ENCODE results near the gene SPAG8. TPM values are rescaled to one million over a fixed set of nuclear protein-coding genes. Genes with fewer than 3 reads are reported as not detected.
A peak's percentile ranks its signal among the peaks of the same experiment; 100 is the strongest.

Gene SPAG8
- total and polyA plus RNA-seq, 8 donors: 0.19 to 4.1 (median 1.7) TPM; not detected in 3

DNA sequence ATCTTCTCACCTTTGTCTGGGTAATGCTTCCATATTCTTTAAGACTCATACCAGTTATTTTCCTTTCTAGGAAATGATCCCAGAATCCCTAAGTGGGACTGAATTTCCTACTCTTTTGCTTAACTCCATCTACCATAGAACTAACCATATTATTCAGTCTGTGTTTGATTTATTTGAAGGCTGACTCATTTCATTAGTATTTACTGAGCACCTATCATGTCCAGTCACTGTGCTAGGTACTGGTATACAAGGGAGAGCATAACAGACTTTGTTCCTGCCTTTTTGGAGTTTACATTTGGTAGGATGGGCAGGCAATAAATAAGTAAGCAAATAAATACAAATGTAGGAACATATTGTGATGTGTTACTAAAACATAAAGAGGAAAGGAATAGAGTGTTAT is 16.4 kb downstream of the SPAG8 start:
- Histone ChIP-seq H3K9me3 (no peaks in the 10 kb centered on the region), H3K4me1 (peaks cover 30 to 69% (median 43%) of the 10 kb centered on the region in 4 donors), H3K27me3 (peaks cover 0 to 5% (median 0%) of the 10 kb centered on the region in 3 donors), H3K4me3 (no peak overlapping the region), H3K27ac (no peak overlapping the region), H3K36me3 (peaks cover 0 to 18% (median 14%) of the 10 kb centered on the region in 4 donors)
- TF ChIP-seq POLR2AphosphoS5 (IDR thresholded peaks at IDR 0.05) (no peak), POLR2A (IDR thresholded peaks at IDR 0.05) (no peak), EP300 (IDR thresholded peaks at IDR 0.05) (no peak)
- TF ChIP-seq, protein P1, sequence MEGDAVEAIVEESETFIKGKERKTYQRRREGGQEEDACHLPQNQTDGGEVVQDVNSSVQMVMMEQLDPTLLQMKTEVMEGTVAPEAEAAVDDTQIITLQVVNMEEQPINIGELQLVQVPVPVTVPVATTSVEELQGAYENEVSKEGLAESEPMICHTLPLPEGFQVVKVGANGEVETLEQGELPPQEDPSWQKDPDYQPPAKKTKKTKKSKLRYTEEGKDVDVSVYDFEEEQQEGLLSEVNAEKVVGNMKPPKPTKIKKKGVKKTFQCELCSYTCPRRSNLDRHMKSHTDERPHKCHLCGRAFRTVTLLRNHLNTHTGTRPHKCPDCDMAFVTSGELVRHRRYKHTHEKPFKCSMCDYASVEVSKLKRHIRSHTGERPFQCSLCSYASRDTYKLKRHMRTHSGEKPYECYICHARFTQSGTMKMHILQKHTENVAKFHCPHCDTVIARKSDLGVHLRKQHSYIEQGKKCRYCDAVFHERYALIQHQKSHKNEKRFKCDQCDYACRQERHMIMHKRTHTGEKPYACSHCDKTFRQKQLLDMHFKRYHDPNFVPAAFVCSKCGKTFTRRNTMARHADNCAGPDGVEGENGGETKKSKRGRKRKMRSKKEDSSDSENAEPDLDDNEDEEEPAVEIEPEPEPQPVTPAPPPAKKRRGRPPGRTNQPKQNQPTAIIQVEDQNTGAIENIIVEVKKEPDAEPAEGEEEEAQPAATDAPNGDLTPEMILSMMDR (IDR thresholded peaks at IDR 0.05): no peak
- DNase-seq: no peak
- intact Hi-C loops (cut with DNase I; ENCODE audit: low total_unique reads): no loop called here

DNA sequence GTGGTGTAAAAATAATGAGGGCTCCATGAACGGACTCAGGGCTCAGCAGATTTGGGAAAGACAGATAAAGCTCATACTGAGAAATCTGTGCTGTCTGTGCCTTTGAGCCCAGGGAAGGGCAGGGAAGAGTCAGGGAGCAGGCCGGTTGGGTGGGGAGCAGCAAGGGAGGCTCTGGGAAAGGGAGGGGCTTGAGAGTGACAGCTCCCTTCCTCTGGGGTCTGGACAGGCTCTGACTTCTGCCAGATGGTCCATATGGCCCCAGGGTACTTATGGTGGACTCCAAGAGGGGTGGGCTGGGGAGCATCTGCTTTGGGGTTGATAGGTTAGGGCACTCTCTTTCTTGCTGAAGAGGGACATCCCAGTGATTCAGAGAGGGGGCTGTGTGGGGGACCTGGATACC is 18.6 kb downstream of the SPAG8 start:
- H3K27ac ChIP-seq: peak overlapping the region in 2 of 5 donors; percentile 14 to 84
- TF ChIP-seq EP300 (IDR thresholded peaks at IDR 0.05): no peak
- no peak for TF ChIP-seq POLR2AphosphoS5 (IDR thresholded peaks at IDR 0.05)
- TF ChIP-seq, protein P1 (IDR thresholded peaks at IDR 0.05): no peak
- no peak for TF ChIP-seq POLR2A (IDR thresholded peaks at IDR 0.05)
- H3K4me3 ChIP-seq: no peak overlapping the region
- intact Hi-C loops (cut with DNase I; ENCODE audit: low total_unique reads): loop anchor here (5.0 kb wide), 1 partner anchor 89 kb away; no protein-coding TSS in a partner anchor
- peaks cover 37 to 74% (median 49%) of the 10 kb centered on the region in 4 donors for H3K4me1 ChIP-seq
- H3K36me3 ChIP-seq: peaks cover 0 to 5% (median 0%) of the 10 kb centered on the region in 4 donors
- WGBS, 5 donors: 63 to 90% (median 78%) methylated on average over 2 of the region's 2 CpGs
- peaks cover 0 to 5% (median 0%) of the 10 kb centered on the region in 3 donors for H3K27me3 ChIP-seq
- no peak for DNase-seq
- no peaks in the 10 kb centered on the region for H3K9me3 ChIP-seq

DNA sequence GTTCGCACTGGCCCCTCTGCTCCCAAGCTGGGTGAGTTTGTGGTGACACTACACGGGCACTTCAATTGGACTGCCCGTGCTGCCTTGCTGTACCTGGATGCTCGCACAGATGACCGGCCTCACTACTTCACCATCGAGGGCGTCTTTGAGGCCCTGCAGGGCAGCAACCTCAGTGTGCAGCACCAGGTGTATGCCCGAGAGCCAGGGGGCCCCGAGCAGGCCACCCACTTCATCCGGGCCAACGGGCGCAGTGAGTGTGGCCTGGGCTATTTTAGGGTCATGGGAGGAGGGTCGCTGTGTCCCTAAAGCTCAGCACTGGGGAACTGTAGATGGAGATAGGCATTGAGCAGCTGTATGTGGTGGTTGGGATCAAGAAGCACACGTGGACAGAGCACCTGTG is 19.2 kb downstream of the SPAG8 start:
- 82 to 94% (median 92%) methylated on average over 8 to 14 of the region's 14 CpGs for WGBS, 5 donors
- DNase-seq: no peak
- Histone ChIP-seq H3K4me3 (peak overlapping the region in 2 of 4 donors; percentile 2 to 47), H3K27me3 (peaks cover 0 to 5% (median 0%) of the 10 kb centered on the region in 3 donors), H3K27ac (peak overlapping the region in 1 of 5 donors; percentile 84), H3K9me3 (no peaks in the 10 kb centered on the region), H3K4me1 (peaks cover 37 to 67% (median 49%) of the 10 kb centered on the region in 4 donors), H3K36me3 (peaks cover 0 to 5% (median 0%) of the 10 kb centered on the region in 4 donors)
- TF ChIP-seq POLR2A (IDR thresholded peaks at IDR 0.05) (no peak), EP300 (IDR thresholded peaks at IDR 0.05) (no peak), POLR2AphosphoS5 (IDR thresholded peaks at IDR 0.05) (no peak)
- TF ChIP-seq, protein P1 (IDR thresholded peaks at IDR 0.05): no peak
- intact Hi-C loops (cut with DNase I; ENCODE audit: low total_unique reads): loop anchor here (5.0 kb wide), 1 partner anchor 89 kb away; no protein-coding TSS in a partner anchor

DNA sequence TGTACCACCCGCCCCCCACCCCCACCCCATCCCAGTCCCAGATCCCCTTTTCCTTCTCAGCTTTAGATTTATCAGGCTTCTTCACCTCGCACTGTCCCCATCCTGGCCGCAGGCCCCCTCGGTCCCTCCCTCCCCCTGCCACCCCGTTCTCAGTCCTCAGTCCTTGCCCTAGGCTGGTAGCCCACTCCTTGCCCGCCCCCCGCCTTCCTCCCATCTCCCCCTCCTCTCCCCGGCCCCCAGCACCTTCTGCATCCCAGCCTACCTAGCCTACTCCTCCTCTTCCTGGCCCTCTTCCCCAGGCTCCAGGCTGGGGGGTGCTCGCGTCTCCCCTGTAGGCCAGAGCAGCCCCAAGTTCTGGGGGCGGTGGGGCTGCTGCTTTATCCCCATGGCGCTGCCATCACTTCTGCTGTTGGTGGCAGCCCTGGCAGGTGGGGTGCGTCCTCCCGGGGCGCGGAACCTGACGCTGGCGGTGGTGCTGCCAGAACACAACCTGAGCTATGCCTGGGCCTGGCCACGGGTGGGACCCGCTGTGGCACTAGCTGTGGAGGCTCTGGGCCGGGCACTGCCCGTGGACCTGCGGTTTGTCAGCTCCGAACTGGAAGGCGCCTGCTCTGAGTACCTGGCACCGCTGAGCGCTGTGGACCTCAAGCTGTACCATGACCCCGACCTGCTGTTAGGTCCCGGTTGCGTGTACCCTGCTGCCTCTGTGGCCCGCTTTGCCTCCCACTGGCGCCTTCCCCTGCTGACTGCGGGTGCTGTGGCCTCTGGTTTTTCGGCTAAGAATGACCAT is 19.8 kb downstream of the SPAG8 start:
- Histone ChIP-seq H3K4me1 (peaks cover 37 to 61% (median 49%) of the 10 kb centered on the region in 4 donors), H3K4me3 (peak overlapping the region; percentile 41 to 51 (median 48)), H3K27ac (peak overlapping the region in 4 of 5 donors; percentile 70 to 84 (median 76)), H3K27me3 (peaks cover 0 to 5% (median 0%) of the 10 kb centered on the region in 3 donors), H3K9me3 (no peaks in the 10 kb centered on the region), H3K36me3 (peaks cover 0 to 5% (median under 1%) of the 10 kb centered on the region in 4 donors)
- DNase-seq: no peak
- intact Hi-C loops (cut with DNase I; ENCODE audit: low total_unique reads): loop anchor here (5.0 kb wide), 1 partner anchor 90 kb away; no protein-coding TSS in a partner anchor
- TF ChIP-seq POLR2A (IDR thresholded peaks at IDR 0.05) (no peak), POLR2AphosphoS5 (IDR thresholded peaks at IDR 0.05) (no peak), EP300 (IDR thresholded peaks at IDR 0.05) (no peak)
- TF ChIP-seq, protein P1 (IDR thresholded peaks at IDR 0.05): no peak
- 86 to 93% (median 87%) methylated on average over 24 to 34 of the region's 34 CpGs for WGBS, 5 donors
